Lower lobe of right lung (tissue), 2 donors: ENCODE results near the gene MPPED1. TPM values are rescaled to one million over a fixed set of nuclear protein-coding genes. Genes with fewer than 3 reads are reported as not detected.

Experiments
- ATAC-seq, 2 donors: fragments of 200-7000 bp; cut with Tn5 transposase; one replicate each; pipeline ENCODE4 v1.9.1; 2020 to 2022; ENCODE audit warnings: mild to moderate bottlenecking in 2 of 2, moderate library complexity in 2 of 2
- DNase-seq: peaks from one replicate; pipeline ENCODE4 v3.0.0-alpha.2; 2020
- H3K27ac ChIP-seq: fragments of 200-600 bp; one replicate; pipeline ENCODE4 v1.8.0; 2022
- H3K27me3 ChIP-seq: fragments of 200-600 bp; one replicate; pipeline ENCODE4 v1.8.0; 2022; ENCODE audit warnings: low read depth
- H3K36me3 ChIP-seq: fragments of 200-600 bp; one replicate; pipeline ENCODE4 v1.8.0; 2022; ENCODE audit warnings: mild to moderate bottlenecking
- H3K4me1 ChIP-seq: fragments of 200-600 bp; one replicate; pipeline ENCODE4 v1.8.0; 2022
- H3K4me3 ChIP-seq: fragments of 200-600 bp; one replicate; pipeline ENCODE4 v1.8.0; 2022; ENCODE audit warnings: mild to moderate bottlenecking
- H3K9me3 ChIP-seq: fragments of 200-600 bp; one replicate; pipeline ENCODE4 v1.8.0; 2022
- intact Hi-C: fragments of 100-400 bp; cut with DNase I; formaldehyde crosslinking; loops from one replicate; pipeline ENCODE4 v1.11.0; 2022
- total RNA-seq: library from RNA; stranded (reverse); fragmentation: NEBNext Ultra II Directional; extraction: Animal tissue kit (Norgen Biotek cat#: 25700); gene quantifications from one replicate; pipeline ENCODE4 v1.2.1, GENCODE V29; 2021
- TF ChIP-seq, protein P1 (sequence below): fragments of 200-600 bp; IDR thresholded peaks from one replicate; pipeline ENCODE4 v1.8.0; 2022; ENCODE audit warnings: antibody characterized with exemption, mild to moderate bottlenecking
- donor health status: DM: no; HTN: yes; CAD: no; lungs with severe emphysema.

Gene MPPED1
- total RNA-seq, 1 donor from 2014 or later, result not detected

GRCh38 chr22:43534916-43535315, 123.1 kb downstream of the MPPED1 start:
- Histone ChIP-seq H3K9me3 (no peaks in the 10 kb centered on the region), H3K4me1 (no peaks in the 10 kb centered on the region), H3K4me3 (no peak overlapping the region), H3K36me3 (no peaks in the 10 kb centered on the region), H3K27me3 (no peaks in the 10 kb centered on the region), H3K27ac (no peak overlapping the region)
- intact Hi-C loops, result no loop called here
- DNase-seq, result no peak
- ATAC-seq, result no peak
- TF ChIP-seq, protein P1, sequence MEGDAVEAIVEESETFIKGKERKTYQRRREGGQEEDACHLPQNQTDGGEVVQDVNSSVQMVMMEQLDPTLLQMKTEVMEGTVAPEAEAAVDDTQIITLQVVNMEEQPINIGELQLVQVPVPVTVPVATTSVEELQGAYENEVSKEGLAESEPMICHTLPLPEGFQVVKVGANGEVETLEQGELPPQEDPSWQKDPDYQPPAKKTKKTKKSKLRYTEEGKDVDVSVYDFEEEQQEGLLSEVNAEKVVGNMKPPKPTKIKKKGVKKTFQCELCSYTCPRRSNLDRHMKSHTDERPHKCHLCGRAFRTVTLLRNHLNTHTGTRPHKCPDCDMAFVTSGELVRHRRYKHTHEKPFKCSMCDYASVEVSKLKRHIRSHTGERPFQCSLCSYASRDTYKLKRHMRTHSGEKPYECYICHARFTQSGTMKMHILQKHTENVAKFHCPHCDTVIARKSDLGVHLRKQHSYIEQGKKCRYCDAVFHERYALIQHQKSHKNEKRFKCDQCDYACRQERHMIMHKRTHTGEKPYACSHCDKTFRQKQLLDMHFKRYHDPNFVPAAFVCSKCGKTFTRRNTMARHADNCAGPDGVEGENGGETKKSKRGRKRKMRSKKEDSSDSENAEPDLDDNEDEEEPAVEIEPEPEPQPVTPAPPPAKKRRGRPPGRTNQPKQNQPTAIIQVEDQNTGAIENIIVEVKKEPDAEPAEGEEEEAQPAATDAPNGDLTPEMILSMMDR, result no peak

DNA sequence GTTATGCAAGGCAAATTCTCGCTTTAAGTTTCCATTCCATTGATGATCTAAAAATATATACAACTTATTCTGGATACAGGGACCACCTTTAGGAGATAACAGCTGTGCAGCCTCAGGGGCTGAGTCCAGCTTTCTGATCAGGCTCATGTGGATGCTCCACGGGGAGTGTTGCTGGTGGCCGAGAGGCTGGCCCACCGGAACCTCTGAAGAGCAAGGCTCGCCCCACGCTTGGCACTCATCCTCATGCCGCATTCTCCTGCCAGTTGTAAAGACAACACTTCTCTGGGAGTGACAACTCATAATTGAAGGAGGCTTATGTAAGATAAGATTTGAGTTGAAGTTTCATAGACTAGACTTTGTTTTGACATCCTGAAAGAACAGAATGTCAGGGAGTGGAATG, 123.5 kb downstream of the MPPED1 start:
- DNase-seq (no peak), ATAC-seq (no peak)
- no peak overlapping the region for H3K4me3 ChIP-seq
- no peaks in the 10 kb centered on the region for H3K4me1 ChIP-seq
- TF ChIP-seq, protein P1, result no peak
- H3K9me3 ChIP-seq, result no peaks in the 10 kb centered on the region
- H3K27me3 ChIP-seq, result no peaks in the 10 kb centered on the region
- no peaks in the 10 kb centered on the region for H3K36me3 ChIP-seq
- intact Hi-C loops, result no loop called here
- H3K27ac ChIP-seq, result no peak overlapping the region

GRCh38 chr22:43535741-43536140, 123.9 kb downstream of the MPPED1 start:
- intact Hi-C loops, result no loop called here
- ATAC-seq (no peak), DNase-seq (no peak)
- TF ChIP-seq, protein P1, result no peak
- no peak overlapping the region for H3K27ac ChIP-seq
- no peak overlapping the region for H3K4me3 ChIP-seq
- H3K4me1 ChIP-seq, result no peaks in the 10 kb centered on the region
- H3K27me3 ChIP-seq, result no peaks in the 10 kb centered on the region
- H3K36me3 ChIP-seq, result no peaks in the 10 kb centered on the region
- no peaks in the 10 kb centered on the region for H3K9me3 ChIP-seq

DNA sequence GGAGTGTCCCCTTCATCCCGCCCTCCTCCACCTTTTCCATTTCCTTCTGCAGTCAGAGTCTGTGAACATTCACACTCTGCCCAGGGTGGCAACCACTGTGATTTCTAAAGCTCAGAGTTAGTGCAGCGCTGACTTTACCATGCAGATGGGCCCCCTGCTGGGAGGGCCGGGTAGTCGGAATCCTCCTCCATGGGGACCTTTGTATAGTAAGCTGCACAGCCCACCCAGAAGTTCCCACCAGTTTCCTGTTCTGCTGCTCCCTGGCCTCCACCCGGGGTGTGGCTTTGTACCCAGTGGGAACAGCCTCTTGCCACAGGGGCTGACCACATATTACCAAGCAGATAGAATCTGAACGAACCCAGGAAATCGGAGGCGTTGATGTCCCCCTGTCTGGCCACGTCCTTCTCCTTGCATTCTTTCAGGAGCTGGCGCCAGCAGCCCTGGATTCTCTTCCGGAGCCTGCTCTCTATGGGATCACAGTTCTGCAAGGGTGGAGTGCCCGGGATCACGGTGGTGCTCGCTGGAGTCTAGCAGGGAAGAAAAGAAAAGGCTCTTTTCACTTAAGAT, 125.3 kb downstream of the MPPED1 start:
- H3K4me3 ChIP-seq, result no peak overlapping the region
- TF ChIP-seq, protein P1, result no peak
- H3K27me3 ChIP-seq, result no peaks in the 10 kb centered on the region
- no peaks in the 10 kb centered on the region for H3K9me3 ChIP-seq
- no peaks in the 10 kb centered on the region for H3K36me3 ChIP-seq
- no peak overlapping the region for H3K27ac ChIP-seq
- intact Hi-C loops, result no loop called here
- DNase-seq (no peak), ATAC-seq (no peak)
- no peaks in the 10 kb centered on the region for H3K4me1 ChIP-seq

DNA sequence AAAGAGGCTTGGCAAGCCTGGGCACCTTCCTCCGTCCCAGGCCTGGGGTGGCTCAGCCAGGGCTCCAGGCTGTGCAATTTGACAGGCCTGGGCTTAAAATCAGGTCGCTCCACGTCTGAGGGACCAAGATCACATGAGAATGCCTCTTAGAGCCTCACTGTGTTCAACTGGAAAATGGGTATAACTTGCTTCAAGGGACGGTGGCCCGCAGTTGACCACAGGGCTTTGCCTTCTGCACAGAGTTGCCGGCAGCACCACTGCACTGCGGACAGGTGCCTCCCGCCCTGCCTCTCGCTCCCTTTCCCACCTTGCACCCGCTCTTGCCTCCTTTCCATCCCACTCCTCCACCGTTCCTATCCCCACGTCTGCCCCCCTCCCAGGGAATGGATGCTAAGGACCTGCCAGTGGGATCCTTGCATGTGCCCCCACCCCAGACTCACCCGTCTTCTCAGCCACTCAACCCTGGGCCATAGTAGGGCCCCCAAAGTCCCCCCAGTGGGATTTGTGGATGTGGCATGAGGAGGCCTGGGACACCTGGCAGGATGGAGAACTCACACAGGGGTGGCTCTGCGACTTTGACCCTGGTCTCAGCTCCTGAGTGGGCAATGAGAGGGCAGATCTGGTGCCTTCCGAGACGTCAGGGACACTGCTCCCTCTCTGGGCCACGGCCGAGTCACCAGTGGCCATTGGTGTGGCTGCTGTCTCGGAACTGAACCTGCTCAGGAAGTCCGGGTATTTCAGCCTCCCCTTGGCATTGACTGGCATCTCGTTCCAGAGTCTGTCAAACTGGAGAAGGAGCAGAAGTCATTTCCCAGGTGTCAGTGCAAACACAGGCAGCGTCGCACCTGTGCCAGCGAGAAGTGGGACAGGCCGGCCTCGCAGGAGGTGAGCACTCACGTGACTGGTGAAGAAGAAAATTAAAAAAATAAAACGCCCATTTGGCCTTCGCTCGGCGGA, 128.0 kb downstream of the MPPED1 start:
- no peak overlapping the region for H3K4me3 ChIP-seq
- no peaks in the 10 kb centered on the region for H3K9me3 ChIP-seq
- intact Hi-C loops, result no loop called here
- H3K27ac ChIP-seq, result no peak overlapping the region
- no peaks in the 10 kb centered on the region for H3K27me3 ChIP-seq
- TF ChIP-seq, protein P1, result no peak
- DNase-seq, result no peak
- no peak for ATAC-seq
- no peaks in the 10 kb centered on the region for H3K36me3 ChIP-seq
- no peaks in the 10 kb centered on the region for H3K4me1 ChIP-seq
